CD4-positive, alpha-beta T cell treated with Interleukin-17A for 4 hours (primary cell): ENCODE results near the gene DMRT1.

Experiments
- DNase-seq: peaks from one replicate; pipeline ENCODE4 v3.0.0-alpha.2; 2020; ENCODE audit warnings: mixed read lengths

Gene DMRT1

DNA sequence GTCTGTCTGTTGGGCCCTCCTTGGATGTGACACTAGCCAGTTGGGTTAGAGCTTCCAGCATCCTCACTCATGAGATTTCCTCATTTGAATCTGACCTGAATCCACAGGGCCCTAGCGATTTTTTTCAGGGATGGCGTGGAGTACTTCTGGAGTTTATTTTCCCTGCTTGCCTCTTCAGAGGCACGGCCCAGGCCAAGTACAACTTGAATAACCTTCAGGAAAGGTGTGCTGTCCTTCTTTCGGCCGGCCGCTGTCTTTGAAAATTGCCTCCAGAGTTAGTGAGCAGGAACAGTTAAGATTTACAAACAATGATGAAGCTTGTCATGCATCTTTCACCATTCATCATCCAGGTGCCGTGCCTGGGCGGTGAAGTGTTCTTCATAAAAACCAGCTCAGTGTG, 85.5 kb downstream of the DMRT1 start:
- no peak for DNase-seq

DNA sequence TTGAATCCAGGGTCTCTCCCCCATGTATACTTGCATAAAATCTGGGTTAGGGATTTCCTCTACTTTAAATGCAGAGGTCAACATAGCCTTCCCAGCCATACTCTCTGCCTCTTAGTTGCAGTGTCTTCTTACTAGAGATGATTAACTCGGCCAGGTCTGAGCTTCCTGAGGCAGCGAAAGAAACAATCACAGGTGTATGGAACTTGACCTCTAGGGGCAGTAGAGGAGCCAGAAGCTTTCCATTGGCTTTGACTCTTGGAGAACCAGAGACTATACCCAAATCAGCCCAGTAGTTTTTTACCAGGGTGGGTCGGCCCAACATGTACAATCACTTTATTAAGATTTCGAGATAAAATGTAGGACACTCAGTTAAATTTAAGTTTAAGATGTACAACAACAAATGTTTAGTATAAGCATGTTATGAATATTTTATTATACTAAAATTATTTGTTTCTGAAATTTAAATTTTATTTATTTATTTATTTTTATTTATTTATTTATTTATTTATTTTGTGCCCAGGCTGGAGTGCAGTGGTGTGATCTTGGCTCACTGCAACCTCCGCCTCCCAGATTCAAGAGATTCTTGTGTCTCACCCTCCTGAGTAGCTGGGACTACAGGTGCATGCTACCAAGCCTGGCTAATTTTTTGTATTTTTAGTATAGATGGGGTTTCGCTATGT, 87.0 kb downstream of the DMRT1 start:
- no peak for DNase-seq

DNA sequence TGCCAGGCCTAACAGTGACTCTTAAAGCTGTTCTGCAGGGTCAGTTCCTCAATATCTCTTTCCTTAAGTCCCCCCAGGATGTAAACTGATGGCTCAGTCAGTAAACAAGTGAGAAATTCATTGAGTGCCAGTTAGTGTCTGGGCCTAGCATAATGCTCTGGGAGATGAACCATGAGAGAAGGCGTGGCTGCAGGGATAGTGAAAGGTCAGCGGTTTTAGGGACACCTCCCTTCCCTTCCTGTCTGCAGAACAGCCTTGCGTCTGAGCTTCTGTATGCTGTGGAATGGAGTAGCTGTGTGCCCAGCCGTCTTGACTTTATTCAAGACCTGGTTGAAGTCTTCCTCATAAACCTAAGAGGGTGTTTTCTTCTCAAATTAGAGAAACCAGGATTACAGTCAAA, 88.2 kb downstream of the DMRT1 start:
- no peak for DNase-seq

DNA sequence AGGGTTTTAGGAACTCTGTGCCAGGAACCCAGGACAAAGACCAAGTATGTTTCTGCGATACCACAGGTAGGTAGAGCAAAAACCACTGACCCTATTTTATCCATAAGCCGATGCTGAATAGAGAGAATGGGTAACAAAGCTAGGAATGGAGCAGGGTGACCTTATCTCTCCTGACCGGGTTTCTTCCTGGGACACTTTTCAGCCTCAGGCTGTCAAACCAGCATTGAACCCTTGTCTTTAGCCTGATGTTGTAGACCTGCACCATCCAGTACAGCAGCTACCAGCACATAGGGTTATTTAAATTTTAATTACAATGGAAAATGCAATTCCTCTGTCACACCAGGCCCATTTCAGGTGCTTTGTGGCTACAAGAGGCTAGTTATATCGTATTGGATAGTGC, 91.9 kb downstream of the DMRT1 start:
- no peak for DNase-seq

DNA sequence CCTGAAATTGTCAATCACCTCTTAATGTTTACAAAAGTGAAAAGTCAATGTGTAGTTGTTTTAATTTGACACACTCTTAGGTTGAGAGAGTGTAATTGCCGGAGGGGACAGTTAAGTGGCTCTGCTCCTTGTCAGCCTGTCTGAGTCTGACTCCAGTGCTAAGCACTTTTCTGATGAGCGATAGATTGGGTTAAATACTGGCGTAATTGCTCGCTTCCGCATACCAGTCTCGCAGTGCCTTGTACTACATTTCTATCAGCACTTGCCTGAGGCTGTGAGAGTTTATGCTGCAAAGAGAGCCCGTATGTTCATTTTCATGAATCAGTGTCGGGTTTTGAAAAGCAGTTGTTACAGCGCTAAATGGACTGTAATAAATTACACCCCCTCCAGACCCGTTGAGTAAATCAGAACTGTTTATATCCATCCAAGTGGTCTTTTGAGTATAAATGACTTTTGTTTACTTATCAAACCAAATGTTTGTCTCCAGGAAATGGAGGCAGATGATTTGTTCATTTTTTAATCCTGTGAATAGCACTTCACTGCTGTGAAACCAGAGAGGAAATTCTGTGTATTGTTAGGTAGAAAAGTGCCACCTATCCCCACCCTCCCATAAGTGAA, 94.0 kb downstream of the DMRT1 start:
- DNase-seq, result no peak

DNA sequence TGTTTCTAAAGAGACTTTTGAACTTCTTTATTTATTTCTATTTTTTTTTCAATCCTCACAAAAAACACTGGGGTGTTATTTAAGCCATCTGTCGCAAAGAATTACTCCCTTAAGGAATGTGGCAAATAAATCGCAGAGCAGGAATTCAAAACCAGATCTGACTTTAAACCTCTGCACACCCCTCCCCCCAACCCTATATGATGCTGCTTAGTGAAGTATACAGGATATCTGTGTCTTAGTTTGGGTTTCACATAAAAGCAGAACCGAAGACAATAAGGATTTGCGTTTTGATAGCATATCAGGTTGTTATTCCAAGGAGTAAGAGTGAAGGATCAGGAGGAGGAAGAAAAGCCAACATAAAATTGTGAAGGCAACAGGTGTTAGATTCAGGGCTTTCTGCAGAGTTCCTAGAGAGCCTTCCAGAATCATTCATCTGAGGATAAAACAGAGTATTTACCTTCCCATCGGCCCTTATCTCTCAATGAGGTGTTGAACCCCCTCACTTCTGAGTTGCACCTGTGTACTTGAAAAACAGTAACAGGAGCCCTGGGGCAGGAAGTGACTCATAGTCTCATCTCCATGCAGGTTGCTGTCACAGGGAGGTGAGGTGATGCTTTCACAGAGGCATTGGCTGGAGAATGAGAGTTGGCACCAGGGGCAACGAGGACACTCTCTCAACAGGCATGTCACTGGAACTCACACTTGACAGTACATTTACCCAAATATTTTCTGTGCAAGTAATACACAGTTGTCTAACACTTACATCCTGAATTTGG, 101.5 kb downstream of the DMRT1 start:
- no peak for DNase-seq

DNA sequence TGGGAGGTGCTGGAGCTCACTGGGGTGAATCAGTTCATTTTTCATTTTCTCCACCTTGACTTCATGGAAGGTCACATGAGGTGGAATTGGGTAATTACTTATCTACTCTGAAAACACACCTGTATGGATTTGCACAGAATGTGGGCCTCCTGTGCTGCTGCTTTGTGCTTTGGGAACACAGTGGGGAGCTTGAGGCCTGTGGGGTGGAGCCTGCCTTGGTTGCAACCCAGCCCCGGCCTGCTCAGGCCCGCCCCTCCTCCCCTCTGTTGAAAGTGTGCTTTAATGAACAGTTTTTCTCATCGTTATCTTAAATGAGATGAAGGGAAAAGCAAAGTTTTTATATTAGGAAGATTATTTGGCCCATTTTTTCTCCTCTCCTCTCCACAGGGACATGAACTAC, 106.5 kb downstream of the DMRT1 start:
- no peak for DNase-seq

DNA sequence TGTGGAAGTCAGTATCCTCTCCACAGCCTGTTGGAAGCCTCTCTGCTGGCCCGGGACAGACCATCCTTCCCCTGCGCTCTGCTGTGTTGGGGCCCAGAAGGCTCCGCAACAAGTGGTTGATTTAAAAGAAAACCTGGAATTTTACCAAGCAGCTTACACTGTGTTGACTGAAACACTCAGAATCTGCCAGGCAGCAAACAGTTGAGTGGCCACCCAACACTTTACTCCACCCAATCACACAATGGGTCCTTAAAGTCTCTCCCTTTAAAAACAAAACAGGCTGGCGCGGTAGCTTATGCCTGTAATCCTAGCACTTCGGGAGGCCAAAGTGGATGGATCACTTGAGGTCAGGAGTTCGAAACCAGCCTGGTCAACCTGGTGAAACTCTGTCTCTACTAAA, 107.0 kb downstream of the DMRT1 start:
- DNase-seq, result no peak

DNA sequence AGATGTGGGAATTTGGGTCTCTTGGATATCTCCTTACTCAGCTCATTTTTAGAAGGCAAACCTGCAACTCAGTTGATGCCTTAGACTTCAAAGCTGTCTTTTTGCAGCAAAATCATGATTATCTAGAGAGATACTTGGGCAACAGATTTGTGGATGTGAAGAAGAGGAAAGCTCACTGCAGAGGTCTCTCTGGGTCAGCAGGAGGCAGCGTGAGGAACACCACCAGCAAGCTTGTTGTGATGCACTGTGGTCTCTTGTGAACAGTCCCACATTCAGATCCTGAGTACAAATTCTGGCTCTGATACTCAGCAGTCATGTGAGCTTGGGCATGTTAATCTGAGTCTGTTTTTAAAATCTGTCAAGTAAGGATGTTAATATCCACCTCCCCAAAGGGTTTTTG, 108.6 kb downstream of the DMRT1 start:
- DNase-seq, result no peak

DNA sequence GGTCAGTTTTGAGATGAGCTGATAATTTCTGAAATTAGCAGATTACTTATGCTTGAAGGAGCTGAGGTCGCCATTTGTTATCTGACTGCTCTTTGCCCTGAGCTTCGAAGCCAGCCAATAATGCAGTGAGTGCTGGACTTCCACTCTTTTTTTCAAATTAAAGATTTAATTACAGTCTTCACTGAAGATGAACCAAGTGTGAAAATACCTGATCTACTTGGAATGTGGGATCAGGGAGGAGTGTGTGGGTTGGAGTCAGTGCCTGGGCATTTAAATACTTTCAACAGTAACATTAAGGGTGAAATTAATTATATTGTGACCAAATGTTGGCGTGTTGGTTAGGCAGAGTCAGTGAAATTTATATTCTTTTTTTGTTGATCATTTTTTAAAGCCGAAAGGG, 111.0 kb downstream of the DMRT1 start:
- DNase-seq, result no peak

DNA sequence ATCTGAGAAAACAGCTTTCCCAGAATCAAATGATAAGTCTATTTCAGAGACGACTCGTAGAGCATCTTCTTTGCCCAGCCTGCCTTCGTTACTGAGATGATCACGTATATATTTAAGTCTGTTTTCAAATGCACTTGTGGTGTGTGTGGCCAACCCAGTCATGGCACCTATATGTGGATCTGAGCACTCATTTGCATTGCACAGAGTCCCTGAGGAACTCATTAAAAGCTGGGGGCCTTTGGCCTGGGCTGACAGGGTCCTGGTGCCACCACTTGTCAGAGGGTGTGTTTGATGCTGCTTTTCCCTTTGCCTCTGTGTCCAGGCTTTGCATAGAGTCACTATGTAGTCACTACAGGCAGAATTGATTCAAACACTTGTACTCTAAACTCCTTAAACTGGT, 117.6 kb downstream of the DMRT1 start:
- no peak for DNase-seq

DNA sequence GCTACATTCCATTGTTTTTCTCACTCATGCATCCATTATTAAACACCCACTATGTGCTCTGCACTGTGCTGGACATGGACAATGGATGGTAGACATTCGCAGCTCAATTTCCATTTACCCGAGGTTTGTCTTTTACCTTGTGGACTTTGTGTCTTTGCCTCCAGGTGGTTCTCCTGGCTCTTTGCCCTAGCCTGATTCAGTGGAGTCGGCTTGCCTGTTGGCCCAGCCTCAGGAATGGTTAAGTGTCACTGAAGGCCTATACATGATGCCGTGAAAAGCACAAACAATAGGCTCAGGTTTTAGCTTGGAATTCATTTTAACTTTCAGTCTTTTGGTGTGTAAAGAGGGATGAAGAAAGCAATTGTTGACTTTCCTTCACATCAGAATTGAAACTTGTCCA, 118.4 kb downstream of the DMRT1 start:
- no peak for DNase-seq

DNA sequence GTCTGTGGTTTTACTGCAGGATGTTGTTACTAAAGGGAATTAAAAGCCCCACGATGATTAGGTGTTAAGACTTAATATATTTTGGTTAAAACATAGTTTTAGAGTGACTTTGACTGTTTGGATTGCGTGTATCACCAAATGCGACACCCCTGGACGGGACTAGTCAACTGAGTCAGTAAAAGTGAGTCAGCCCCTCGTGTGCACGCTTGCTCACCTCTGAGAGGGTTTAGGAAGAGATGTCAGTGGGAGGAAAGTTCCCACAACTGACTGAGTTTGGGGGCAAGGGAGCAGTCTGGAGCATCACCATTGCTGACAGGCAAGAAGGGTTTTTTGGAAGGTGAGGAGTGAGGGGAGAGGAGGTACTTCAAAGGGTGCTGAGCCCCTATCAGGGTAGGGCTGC, 120.5 kb downstream of the DMRT1 start:
- no peak for DNase-seq

DNA sequence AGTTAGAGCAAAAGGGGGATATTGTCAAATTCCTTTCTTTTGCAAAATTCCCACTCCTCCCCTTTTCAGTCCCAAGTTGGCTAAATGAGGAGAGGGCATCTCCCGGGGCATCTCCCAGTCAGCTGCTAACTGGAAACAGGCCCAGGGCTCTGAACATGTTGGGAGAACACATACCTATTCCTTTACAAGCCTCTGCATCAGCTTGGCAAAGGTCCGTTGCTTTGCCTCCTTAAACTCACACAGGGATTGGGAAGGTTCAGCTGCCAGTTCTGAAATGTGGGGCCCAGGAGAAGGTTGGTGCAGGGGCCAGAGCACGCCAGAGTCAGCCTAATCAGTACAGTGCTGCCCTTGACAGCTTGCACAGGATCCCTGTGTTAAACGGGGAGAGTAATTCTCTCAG, 124.0 kb downstream of the DMRT1 start:
- no peak for DNase-seq

DNA sequence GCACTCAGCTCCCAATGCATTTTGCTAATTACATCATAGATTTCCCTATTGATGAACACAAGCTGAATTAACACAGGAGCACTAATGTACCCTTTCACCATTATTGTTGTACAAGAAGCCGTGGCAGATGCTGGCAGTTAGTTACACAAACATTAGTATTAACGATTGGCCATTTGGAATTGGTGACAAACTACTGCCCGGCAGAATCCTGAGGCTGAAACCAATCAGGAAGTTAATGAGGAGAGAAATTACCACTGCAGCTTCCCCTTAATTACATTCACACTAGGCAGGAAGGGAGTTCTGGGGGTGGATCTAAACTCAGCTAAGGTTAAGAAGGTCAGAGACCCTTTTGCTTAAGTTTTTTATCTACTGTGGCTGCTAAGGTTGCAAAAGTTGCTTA, 125.4 kb downstream of the DMRT1 start:
- DNase-seq, result no peak

DNA sequence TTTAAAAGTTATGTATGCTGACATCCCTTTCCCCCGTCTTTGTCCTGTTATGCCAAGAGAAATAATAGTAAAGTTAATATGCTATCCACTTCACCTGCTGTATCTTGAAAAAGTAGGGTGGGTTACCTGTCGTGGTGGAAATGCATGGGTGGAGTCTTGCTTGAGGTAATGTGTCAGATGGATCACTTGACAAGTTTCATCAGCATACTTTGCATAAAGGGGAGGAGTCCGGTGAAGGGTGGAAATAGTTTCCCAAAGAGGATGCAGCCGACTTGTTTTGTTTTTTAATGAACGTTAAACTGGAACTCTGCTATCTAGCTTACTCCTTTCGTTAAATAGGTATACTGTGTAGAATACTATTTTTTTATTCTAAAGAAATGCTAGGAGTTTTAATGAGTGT, 125.9 kb downstream of the DMRT1 start:
- no peak for DNase-seq

DNA sequence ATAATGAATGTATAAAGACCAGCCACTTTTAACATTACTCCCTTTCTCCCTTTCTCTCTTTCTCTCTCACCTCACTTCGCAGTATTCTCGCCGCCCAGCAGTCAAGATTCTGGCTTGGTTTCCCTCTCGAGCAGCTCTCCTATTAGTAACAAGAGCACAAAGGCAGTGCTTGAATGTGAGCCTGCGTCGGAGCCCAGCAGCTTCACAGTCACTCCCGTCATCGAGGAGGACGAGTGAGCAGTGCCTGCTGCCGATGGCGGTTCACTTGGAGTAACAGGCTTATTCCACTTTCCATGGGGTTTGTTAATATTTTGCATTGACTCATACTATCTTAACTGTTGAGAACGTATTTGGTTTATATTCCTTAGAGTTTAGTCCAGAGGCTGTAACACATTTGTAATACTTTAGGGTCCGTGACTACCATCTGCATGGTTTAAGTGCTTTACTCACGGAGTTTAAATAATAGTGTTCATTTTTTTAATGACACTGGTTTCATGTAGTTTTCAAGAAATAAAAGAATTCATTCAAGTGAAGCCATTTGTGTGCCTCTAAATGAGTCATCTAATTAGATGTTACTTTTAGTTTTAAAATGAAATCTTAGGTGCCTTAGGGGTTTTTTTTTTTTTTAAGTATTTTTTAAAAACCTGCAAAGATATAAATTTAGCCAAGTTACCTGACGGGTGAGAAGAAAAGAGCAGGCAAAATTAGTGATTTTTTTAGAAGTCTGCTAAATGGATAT, 126.6 kb downstream of the DMRT1 start:
- no peak for DNase-seq

DNA sequence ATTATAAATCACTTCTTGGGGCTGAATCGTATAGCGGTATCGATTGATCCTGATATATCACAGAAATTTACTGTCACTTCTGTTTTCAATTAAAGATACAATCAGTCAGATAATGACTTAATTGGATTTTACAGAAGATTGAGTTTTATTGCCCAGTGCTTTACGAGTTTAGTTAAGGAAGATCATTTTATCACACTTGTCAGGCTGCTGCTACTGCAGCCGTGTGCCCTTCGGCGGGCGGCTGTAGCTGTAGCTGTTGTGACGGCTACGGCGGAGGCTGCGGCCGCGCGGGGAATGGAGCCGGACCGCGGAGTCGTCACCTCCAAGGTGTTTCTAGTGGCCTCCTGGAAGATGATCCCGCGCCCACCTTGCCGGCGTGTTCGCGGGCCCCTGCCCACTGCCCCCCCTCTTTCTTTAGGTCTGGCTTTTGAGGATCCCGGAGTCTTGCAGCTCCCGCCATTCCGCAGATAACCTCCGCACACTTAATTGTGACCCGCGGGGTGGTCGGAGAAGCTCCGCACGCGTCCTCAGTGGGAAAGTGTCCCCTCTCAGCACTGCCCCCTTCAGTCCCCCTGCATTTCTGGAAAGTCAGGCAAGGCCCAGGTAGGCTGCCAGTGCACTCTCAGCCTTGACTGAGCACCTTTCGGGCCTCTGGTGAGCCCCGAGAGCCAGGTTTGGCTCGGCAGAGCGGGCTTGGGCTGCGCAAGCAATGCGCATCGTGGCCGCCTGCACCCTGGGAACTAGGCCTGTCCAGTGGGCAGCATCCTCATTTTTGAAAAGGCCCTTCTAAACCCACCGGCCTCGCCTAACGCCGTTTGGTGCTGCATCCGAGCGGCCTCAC, 128.0 kb downstream of the DMRT1 start:
- DNase-seq, result no peak

DNA sequence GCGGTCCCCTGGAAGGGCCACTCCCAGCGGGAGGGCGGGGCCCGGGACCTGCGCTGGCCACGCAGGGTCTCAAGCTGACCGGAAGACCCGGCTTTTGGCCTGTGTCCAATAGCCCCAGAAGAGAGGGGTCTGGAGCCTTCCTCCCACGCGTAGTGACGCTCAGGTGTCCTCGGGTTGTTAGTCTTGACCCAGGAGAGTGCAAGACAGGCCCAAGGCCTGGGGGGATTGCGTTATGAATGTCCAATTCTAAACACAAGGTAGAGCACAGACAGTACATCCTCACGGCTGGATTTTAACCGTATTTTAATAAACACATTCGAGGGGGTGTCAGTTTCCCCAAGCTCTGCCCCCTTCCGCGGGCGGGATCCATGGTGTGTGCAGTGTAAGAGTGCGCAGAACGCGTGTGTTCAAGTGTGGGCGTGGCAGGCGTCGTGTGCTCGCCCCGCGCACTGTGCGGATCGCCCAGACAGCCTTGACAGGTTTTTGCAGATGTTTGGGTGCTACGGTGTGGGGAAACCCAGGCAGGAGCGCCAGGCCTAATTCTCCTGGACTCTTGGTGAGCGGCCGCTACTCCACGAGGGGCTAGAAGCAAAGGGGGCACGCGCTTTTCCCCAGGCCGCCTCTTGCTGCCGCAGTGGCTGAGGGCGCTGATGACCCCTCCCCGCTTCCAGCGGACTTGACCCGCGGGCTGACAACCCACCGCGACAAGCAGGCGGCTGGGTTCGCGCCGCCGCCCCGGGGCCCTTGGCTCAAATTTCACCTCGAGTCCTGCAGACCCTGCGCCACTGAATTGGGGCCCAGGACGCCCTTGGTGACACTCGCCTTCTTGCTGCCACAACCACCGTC, 128.9 kb downstream of the DMRT1 start:
- no peak for DNase-seq

DNA sequence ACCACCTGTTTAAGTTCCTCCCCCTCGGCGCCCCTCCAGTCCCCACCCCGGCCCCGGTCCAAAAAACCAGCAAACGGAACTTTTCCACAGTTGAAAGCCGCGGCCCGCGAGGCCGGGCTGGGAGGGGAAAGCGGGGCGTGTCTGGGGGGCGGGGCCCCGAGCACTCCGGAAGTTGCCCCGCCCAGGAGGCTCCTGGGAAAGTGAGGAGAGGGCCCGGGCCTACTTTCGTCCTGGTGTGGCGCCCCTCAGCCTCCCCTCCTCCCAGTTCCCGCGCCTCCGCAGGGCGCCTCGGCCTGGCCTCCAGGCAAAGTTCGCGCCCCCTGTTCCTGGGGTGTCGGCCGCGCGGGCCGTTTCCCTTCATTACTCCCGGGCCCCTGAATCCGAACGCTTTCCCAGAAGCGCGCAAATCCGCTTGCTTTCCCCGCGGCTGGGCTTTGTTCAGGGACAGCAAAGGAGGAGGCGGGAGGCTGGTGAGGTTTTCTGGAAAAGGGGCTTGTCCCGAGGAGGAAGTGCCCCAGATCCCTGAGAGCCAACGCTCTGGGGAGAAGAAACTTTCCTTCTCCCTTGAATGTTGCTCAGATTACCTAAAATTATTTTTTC, 130.5 kb downstream of the DMRT1 start:
- no peak for DNase-seq
